ENCODE data around the gene NANP. TPM values are rescaled to one million over a fixed set of nuclear protein-coding genes. Genes with fewer than 3 reads are reported as not detected.
"Not testable (repeated sequence)": the region's sequence is repeated elsewhere in the genome, so short reads cannot be mapped to it uniquely, and the experiment has no call there.

Gene NANP
- total RNA-seq, 4 donors from 2014 or later: 2.8 to 4.4 (median 3.5) TPM

GRCh38 chr20:25606094-25606695, 17.6 kb downstream of the NANP start:
- Histone ChIP-seq H3K4me3 (no peak overlapping the region), H3K4me1 (no peaks in the 10 kb centered on the region), H3K27ac (no peak overlapping the region), H3K9me3 (no peaks in the 10 kb centered on the region), H3K27me3 (no peaks in the 10 kb centered on the region), H3K36me3 (no peaks in the 10 kb centered on the region)
- no peak for DNase-seq (ENCODE audit: low spot score in 2 of 2)
- WGBS: 69% methylated on average over 1 of the region's 1 CpG
- TF ChIP-seq POLR2AphosphoS5 (IDR thresholded peaks at IDR 0.05) (no peak), POLR2A (IDR thresholded peaks at IDR 0.05) (no peak), CTCF (IDR thresholded peaks at IDR 0.05) (no peak), EP300 (IDR thresholded peaks at IDR 0.05) (no peak)

- H3K9me3 ChIP-seq: no peaks in the 10 kb centered on the region
- DNase-seq (ENCODE audit: low spot score in 2 of 2): no peak
Measured at GRCh38 chr20:25605148-25605547, 18.7 kb downstream of the NANP start.

GRCh38 chr20:25604611-25605010, 19.2 kb downstream of the NANP start:
- Histone ChIP-seq H3K27me3 (no peaks in the 10 kb centered on the region), H3K9me3 (no peaks in the 10 kb centered on the region), H3K36me3 (no peaks in the 10 kb centered on the region), H3K4me3 (no peak overlapping the region), H3K4me1 (no peaks in the 10 kb centered on the region), H3K27ac (no peak overlapping the region)
- no peak for TF ChIP-seq POLR2AphosphoS5 (IDR thresholded peaks at IDR 0.05)
- no peak for TF ChIP-seq CTCF (IDR thresholded peaks at IDR 0.05)
- TF ChIP-seq EP300 (IDR thresholded peaks at IDR 0.05): no peak
- TF ChIP-seq POLR2A (IDR thresholded peaks at IDR 0.05): no peak
- 93% methylated on average over 9 of the region's 9 CpGs for WGBS
- no peak for DNase-seq (ENCODE audit: low spot score in 2 of 2)

More at GRCh38 chr20:25605148-25605547, 18.7 kb downstream of the NANP start:
- Histone ChIP-seq H3K4me1 (no peaks in the 10 kb centered on the region), H3K36me3 (no peaks in the 10 kb centered on the region), H3K27me3 (no peaks in the 10 kb centered on the region), H3K27ac (no peak overlapping the region), H3K4me3 (no peak overlapping the region)
- TF ChIP-seq POLR2A (IDR thresholded peaks at IDR 0.05): no peak
- no peak for TF ChIP-seq EP300 (IDR thresholded peaks at IDR 0.05)
- TF ChIP-seq CTCF (IDR thresholded peaks at IDR 0.05): no peak
- no peak for TF ChIP-seq POLR2AphosphoS5 (IDR thresholded peaks at IDR 0.05)
- WGBS: 66% methylated on average over 7 of the region's 7 CpGs

- H3K36me3 ChIP-seq, H3K27me3 ChIP-seq, H3K27ac ChIP-seq, H3K4me1 ChIP-seq, H3K4me3 ChIP-seq, H3K9me3 ChIP-seq: not testable (repeated sequence)
- peak in 1 of 2 donors; percentile 12 for DNase-seq (ENCODE audit: low spot score in 2 of 2)
- 60% methylated on average over 1 of the region's 9 CpGs for WGBS
Measured at GRCh38 chr20:25602914-25603309, 20.9 kb downstream of the NANP start.

DNA sequence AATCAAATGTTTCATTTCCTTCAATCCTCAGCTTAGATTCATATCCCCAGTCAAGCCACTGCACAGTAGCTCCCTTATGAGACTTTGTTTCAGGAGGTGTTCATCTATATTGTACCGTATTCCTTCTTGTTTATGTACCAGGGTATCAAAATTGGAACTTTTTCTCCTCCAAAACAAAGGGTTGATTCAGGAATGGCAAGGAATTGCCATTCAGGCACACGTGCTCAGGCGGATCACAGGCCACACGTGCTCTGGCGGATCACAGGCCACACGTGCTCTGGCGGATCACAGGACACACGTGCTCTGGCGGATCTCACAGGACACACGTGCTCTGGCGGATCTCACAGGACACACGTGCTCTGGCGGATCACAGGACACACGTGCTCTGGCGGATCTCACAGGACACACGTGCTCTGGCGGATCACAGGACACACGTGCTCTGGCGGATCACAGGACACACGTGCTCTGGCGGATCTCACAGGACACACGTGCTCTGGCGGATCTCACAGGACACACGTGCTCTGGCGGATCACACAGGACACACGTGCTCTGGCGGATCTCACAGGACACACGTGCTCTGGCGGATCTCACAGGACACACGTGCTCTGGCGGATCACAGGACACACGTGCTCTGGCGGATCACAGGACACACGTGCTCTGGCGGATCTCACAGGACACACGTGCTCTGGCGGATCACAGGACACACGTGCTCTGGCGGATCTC, 21.5 kb downstream of the NANP start:
- 92% methylated on average over 14 of the region's 39 CpGs for whole genome bisulfite sequencing
- not testable (repeated sequence) for H3K4me3 ChIP-seq; H3K9me3 ChIP-seq; H3K27ac ChIP-seq; H3K4me1 ChIP-seq; H3K36me3 ChIP-seq; H3K27me3 ChIP-seq; DNase-seq (ENCODE audit: low spot score in 2 of 2)

- no peak for TF ChIP-seq POLR2A (IDR thresholded peaks at IDR 0.05)
- no peak for TF ChIP-seq POLR2AphosphoS5 (IDR thresholded peaks at IDR 0.05)
- no peak for TF ChIP-seq CTCF (IDR thresholded peaks at IDR 0.05)
- no peak for TF ChIP-seq EP300 (IDR thresholded peaks at IDR 0.05)
- 87% methylated on average over 2 of the region's 2 CpGs for WGBS
- Histone ChIP-seq H3K9me3 (no peaks in the 10 kb centered on the region), H3K27me3 (no peaks in the 10 kb centered on the region), H3K27ac (no peak overlapping the region), H3K4me1 (no peaks in the 10 kb centered on the region), H3K36me3 (no peaks in the 10 kb centered on the region), H3K4me3 (no peak overlapping the region)
- peak in 1 of 2 donors; percentile 28 for DNase-seq (ENCODE audit: low spot score in 2 of 2)
Measured at GRCh38 chr20:25601659-25602058, 22.2 kb downstream of the NANP start.

Measured in suprapubic skin (tissue), 4 donors.